Stomach (tissue), 4 donors: Measurements from ENCODE around the gene PMP22.

ENCODE experiments used
- EP300 ChIP-seq: sonication (generic); formaldehyde crosslinking; IDR thresholded peaks from one replicate; pipeline ENCODE4 v1.6.1; 2017; ENCODE audit warnings: antibody characterized with exemption
- TF ChIP-seq, protein P1 (sequence below), 7 experiments: fragments of 450-650 bp in 4 of 7; fragments of 200-600 bp in 3 of 7; sonication (generic) in 3 of 7; IDR thresholded peaks; one replicate each; pipeline ENCODE4 v1.5.1; 2016 to 2019; ENCODE audit warnings: antibody characterized with exemption in 7 of 7, control low read depth in 2 of 7, mild to moderate bottlenecking in 1 of 7

DNA sequence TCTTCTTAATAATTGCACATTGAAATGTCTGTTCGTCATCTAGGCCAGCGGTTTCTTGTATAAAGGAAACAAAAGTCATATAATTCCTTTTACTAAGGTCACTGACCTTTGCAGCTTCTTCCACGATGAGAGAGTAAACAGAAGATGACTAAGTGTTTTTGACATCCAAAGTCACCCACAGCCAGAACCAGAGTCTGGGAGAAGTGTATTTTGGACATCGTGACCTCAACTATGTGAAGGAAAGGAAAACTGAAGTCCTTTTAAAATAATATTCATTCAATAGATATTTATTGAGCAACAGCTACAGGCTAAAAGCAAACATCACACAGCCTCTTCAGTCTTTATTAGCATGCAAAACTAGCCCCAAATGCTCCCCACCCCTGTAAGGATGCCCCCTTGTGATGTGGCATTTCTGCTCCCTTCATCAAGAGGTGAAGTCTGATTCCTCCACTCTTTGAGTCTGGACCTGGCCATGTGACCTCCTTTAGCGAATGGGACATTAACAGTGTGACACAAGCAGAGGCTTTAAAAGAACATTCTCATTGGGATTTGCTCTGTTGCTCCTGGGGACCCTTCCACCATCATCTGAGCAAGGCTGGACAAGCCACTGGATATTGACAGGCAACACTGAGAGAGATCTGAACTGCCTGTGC lies 8.1 kb upstream of the PMP22 start:
- TF ChIP-seq, protein P1, sequence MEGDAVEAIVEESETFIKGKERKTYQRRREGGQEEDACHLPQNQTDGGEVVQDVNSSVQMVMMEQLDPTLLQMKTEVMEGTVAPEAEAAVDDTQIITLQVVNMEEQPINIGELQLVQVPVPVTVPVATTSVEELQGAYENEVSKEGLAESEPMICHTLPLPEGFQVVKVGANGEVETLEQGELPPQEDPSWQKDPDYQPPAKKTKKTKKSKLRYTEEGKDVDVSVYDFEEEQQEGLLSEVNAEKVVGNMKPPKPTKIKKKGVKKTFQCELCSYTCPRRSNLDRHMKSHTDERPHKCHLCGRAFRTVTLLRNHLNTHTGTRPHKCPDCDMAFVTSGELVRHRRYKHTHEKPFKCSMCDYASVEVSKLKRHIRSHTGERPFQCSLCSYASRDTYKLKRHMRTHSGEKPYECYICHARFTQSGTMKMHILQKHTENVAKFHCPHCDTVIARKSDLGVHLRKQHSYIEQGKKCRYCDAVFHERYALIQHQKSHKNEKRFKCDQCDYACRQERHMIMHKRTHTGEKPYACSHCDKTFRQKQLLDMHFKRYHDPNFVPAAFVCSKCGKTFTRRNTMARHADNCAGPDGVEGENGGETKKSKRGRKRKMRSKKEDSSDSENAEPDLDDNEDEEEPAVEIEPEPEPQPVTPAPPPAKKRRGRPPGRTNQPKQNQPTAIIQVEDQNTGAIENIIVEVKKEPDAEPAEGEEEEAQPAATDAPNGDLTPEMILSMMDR (IDR thresholded peaks at IDR 0.05) = no peak
- TF ChIP-seq EP300 = no peak
